Aorta (tissue), 5 donors: ENCODE measurements around the gene CDH24. TPM values are rescaled to one million over a fixed set of nuclear protein-coding genes. Genes with fewer than 3 reads are reported as not detected.
A peak's percentile ranks its signal among the peaks of the same experiment; 100 is the strongest.

Experiments used
- ATAC-seq: fragments of 200-7000 bp; cut with Tn5 transposase; one replicate; pipeline ENCODE4 v1.9.1; 2022; ENCODE audit warnings: moderate library complexity; ENCODE audit not compliant: low FRiP score
- DNase-seq, 2 donors: peaks; one replicate each; pipeline ENCODE4 v3.0.0-alpha.2; 2020
- H3K27ac ChIP-seq, 2 donors: one replicate each; pipeline ENCODE4 v1.5.1; 2013; ENCODE audit warnings: low read length in 2 of 2, mild to moderate bottlenecking in 2 of 2, moderate library complexity in 2 of 2, control low read depth in 1 of 2, inconsistent platforms in 1 of 2, low read depth in 1 of 2
- H3K27me3 ChIP-seq, 2 donors: one replicate each; pipeline ENCODE4 v1.6.1; 2013; ENCODE audit warnings: control low read depth in 1 of 2, low read length in 1 of 2, mild to moderate bottlenecking in 1 of 2, moderate library complexity in 1 of 2; ENCODE audit not compliant: insufficient read depth in 2 of 2, control insufficient read depth in 1 of 2
- H3K36me3 ChIP-seq, 2 donors: one replicate each; pipeline ENCODE4 v1.6.1; 2013; ENCODE audit warnings: control low read depth in 1 of 2, low read length in 1 of 2, mild to moderate bottlenecking in 1 of 2; ENCODE audit not compliant: insufficient read depth in 2 of 2, control insufficient read depth in 1 of 2
- H3K4me1 ChIP-seq, 2 donors: one replicate each; pipeline ENCODE4 v1.6.1; 2013; ENCODE audit warnings: low read length in 2 of 2, control low read depth in 1 of 2, mild to moderate bottlenecking in 1 of 2, moderate library complexity in 1 of 2; ENCODE audit not compliant: insufficient read depth in 2 of 2, control insufficient read depth in 1 of 2
- H3K4me3 ChIP-seq, 2 donors: one replicate each; pipeline ENCODE4 v1.5.1; 2013; ENCODE audit warnings: low read length in 2 of 2, control low read depth in 1 of 2, mild to moderate bottlenecking in 1 of 2
- H3K9me3 ChIP-seq: one replicate; pipeline ENCODE4 v1.6.1; 2013; ENCODE audit warnings: mild to moderate bottlenecking, low read length; ENCODE audit not compliant: control insufficient read depth
- WGBS, 2 donors: extraction: QIAGEN DNeasy Blood & Tissue Kit; methylation state at CpG; one replicate each; pipeline ENCODE4 v1.1.7; 2013; 5-methylcytosine and 5-hydroxymethylcytosine counted together
- intact Hi-C, 2 donors: fragments of 100-400 bp; cut with DNase I; formaldehyde crosslinking; loops; one replicate each; pipeline versions ENCODE4 v1.14.2 to v1.15.0; 2022
- polyA plus RNA-seq, 2 donors: library from polyadenylated mRNA; stranded (reverse); fragments of 200-250 nt; gene quantifications; one replicate each; pipeline ENCODE4 v1.2.3, GENCODE V29; 2013
- total RNA-seq, 2 donors: library from RNA; stranded (reverse); fragmentation: NEBNext Ultra II Directional; extraction: Animal tissue kit (Norgen Biotek cat#: 25700); gene quantifications; one replicate each; pipeline ENCODE4 v1.2.1, GENCODE V29; 2021
- donor health status: healthy with polysubstance abuse.
- donor health status: Bipolar disorder and iron deficiency.
- donor health status: DM: no; HTN: no; CAD: no.
- donor health status: DM: no; HTN: no; CAD: no.
- donor health status: DM: yes; HTN: yes; CAD: no.

Gene CDH24
- total and polyA plus RNA-seq, 4 donors, result 3.4 to 11.4 (median 4.1) TPM; not detected in 1

GRCh38 chr14:23033801-23034497 lies 23.4 kb downstream of the CDH24 start:
- H3K36me3 ChIP-seq, result peaks cover 0 to 3% of the 10 kb centered on the region in 2 donors
- peak overlapping the region; percentile 66 to 96 for H3K27ac ChIP-seq
- peak; percentile 4 for ATAC-seq
- no peaks in the 10 kb centered on the region for H3K27me3 ChIP-seq
- H3K4me3 ChIP-seq, result peak overlapping the region; percentile 93 to 94
- DNase-seq, result peak in 1 of 2 donors; percentile 21
- intact Hi-C loops, result no loop called here
- 35 to 39% methylated on average over 17 of the region's 17 CpGs for WGBS, 2 donors
- no peaks in the 10 kb centered on the region for H3K9me3 ChIP-seq
- H3K4me1 ChIP-seq, result peaks cover 0 to 3% of the 10 kb centered on the region in 2 donors

DNA sequence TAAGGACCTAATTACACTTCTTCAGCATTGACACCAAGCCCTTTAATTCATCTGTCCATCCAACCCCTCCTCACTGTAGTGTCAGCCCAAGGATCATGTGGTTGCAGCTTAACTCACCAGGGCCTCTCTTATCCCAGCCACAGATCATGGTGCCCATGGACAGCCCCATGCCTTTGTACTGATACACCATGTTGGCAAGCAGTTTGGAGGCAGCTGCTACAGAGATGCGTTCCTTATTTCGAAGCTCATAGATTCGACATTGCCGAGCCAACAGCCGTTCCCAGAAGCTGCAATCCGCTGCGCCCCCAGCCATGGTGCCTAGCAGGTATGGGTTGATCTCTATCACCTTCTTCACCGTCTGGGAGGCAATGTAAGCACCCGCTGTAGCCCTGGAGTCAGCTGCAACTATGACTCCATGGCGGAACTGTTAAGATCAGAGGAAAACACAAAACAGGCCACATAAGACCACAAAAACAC lies 24.0 kb downstream of the CDH24 start:
- intact Hi-C loops, result no loop called here
- H3K9me3 ChIP-seq, result no peaks in the 10 kb centered on the region
- H3K36me3 ChIP-seq, result peaks cover 0 to 3% of the 10 kb centered on the region in 2 donors
- DNase-seq (peak in 1 of 2 donors; percentile 60), ATAC-seq (no peak)
- no peak overlapping the region for H3K27ac ChIP-seq
- no peak overlapping the region for H3K4me3 ChIP-seq
- WGBS, 2 donors, result 94 to 95% methylated on average over 10 of the region's 10 CpGs
- peaks cover 0 to 3% of the 10 kb centered on the region in 2 donors for H3K4me1 ChIP-seq
- H3K27me3 ChIP-seq, result no peaks in the 10 kb centered on the region

DNA sequence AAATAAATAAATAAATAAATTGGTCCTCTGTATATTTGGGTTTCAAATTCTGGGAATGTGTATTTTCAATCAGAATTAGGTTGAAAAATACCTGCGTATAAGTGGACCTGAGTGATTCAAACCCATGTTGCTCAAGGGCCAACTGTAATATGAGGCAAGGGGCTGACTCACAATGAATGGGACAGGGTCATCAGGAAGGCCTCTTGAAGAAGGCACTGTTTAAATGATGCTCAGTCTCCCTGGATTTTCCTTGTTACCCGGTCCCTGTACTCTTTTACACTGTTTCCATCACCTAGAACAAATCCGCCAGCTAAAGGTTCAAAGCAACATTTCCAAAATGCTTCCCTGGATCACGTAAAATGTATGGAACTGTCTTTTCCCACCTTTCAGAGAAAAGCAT lies 26.4 kb downstream of the CDH24 start:
- H3K4me1 ChIP-seq, result peaks cover 0 to 3% of the 10 kb centered on the region in 2 donors
- H3K9me3 ChIP-seq, result no peaks in the 10 kb centered on the region
- intact Hi-C loops, result no loop called here
- H3K27ac ChIP-seq, result no peak overlapping the region
- no peak overlapping the region for H3K4me3 ChIP-seq
- no peaks in the 10 kb centered on the region for H3K27me3 ChIP-seq
- ATAC-seq, result no peak
- peaks cover 0 to 4% of the 10 kb centered on the region in 2 donors for H3K36me3 ChIP-seq
- DNase-seq, result no peak
- WGBS, 2 donors, result 95 to 96% methylated on average over 4 of the region's 4 CpGs

GRCh38 chr14:23028799-23029198 lies 28.5 kb downstream of the CDH24 start:
- DNase-seq, result no peak
- H3K36me3 ChIP-seq, result peaks cover 0 to 6% of the 10 kb centered on the region in 2 donors
- H3K27ac ChIP-seq, result no peak overlapping the region
- H3K4me1 ChIP-seq, result peaks cover 0 to 2% of the 10 kb centered on the region in 2 donors
- no peaks in the 10 kb centered on the region for H3K9me3 ChIP-seq
- H3K27me3 ChIP-seq, result no peaks in the 10 kb centered on the region
- H3K4me3 ChIP-seq, result no peak overlapping the region
- intact Hi-C loops, result no loop called here
- no peak for ATAC-seq
- 75 to 81% methylated on average over 2 of the region's 2 CpGs for WGBS, 2 donors

DNA sequence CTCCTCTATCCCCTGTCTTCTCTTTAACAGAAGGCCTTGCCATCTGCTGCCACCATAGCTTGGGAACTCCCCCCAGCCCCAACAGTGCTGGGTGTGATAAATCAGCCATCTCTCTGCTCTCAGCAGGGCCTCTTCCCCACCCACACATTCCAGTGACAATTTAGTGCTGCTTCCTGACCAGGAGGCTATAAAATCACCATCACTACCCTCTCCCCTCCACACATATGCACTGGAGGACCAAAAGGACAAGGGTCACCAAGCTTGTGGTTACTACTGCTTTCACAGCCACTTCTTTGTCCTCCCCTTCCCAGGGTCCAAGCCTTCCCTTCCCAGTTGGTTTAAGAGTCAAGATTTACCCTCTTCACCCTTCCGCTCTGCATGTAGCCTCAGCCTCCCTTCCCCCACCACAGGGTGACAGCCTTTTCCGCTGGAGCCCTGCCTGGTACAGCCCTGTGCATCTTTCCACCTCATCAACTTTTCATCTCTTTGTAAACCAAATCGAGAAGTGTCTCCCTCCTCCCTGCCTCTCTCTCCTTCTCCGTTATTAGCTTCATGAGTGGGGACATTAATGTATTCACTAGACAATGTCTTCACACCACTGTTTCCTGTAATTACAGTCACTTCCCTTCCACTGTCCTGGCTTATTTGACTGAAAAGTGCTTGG lies 32.0 kb downstream of the CDH24 start:
- Histone ChIP-seq H3K36me3 (peaks cover 0 to 3% of the 10 kb centered on the region in 2 donors), H3K27ac (no peak overlapping the region), H3K4me1 (no peaks in the 10 kb centered on the region), H3K4me3 (no peak overlapping the region), H3K9me3 (no peaks in the 10 kb centered on the region), H3K27me3 (no peaks in the 10 kb centered on the region)
- WGBS, 2 donors, result 58 to 63% methylated on average over 4 of the region's 4 CpGs
- intact Hi-C loops, result no loop called here
- ATAC-seq (no peak), DNase-seq (no peak)

DNA sequence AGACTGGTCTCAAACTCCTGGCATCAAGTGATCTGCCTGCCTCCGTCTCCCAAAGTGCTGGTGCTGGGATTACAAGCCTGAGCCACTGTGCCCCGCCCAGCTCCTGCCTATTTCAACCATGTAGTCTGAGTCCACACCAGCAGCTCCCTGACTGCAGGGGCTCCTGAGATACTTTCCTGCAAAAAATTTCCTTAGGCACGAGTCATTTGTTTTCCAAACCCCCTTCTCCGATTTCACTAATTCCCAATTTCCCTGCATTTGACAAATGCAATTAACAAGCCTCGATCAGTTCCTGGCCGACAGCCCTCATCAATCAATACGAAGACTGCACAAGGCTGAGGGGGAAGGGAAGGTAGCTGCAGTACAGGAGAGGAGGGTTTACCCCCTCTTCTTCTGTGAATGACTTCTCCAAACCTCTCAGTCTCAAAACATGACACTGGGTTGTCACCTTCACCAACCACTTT lies 32.7 kb downstream of the CDH24 start:
- H3K27ac ChIP-seq, result no peak overlapping the region
- H3K36me3 ChIP-seq, result peaks cover 0 to 3% of the 10 kb centered on the region in 2 donors
- H3K4me1 ChIP-seq, result no peaks in the 10 kb centered on the region
- H3K4me3 ChIP-seq, result no peak overlapping the region
- DNase-seq (no peak), ATAC-seq (no peak)
- no peaks in the 10 kb centered on the region for H3K27me3 ChIP-seq
- intact Hi-C loops, result no loop called here
- no peaks in the 10 kb centered on the region for H3K9me3 ChIP-seq
- WGBS, 2 donors, result 60 to 68% methylated on average over 7 of the region's 7 CpGs

GRCh38 chr14:23023795-23024152 lies 33.5 kb downstream of the CDH24 start:
- no peak for DNase-seq
- Histone ChIP-seq H3K36me3 (peaks cover 0 to 3% of the 10 kb centered on the region in 2 donors), H3K4me1 (no peaks in the 10 kb centered on the region), H3K4me3 (no peak overlapping the region), H3K27ac (no peak overlapping the region), H3K27me3 (no peaks in the 10 kb centered on the region), H3K9me3 (no peaks in the 10 kb centered on the region)
- WGBS, 2 donors, result 88 to 89% methylated on average over 2 of the region's 2 CpGs
- ATAC-seq, result no peak
- intact Hi-C loops, result no loop called here

DNA sequence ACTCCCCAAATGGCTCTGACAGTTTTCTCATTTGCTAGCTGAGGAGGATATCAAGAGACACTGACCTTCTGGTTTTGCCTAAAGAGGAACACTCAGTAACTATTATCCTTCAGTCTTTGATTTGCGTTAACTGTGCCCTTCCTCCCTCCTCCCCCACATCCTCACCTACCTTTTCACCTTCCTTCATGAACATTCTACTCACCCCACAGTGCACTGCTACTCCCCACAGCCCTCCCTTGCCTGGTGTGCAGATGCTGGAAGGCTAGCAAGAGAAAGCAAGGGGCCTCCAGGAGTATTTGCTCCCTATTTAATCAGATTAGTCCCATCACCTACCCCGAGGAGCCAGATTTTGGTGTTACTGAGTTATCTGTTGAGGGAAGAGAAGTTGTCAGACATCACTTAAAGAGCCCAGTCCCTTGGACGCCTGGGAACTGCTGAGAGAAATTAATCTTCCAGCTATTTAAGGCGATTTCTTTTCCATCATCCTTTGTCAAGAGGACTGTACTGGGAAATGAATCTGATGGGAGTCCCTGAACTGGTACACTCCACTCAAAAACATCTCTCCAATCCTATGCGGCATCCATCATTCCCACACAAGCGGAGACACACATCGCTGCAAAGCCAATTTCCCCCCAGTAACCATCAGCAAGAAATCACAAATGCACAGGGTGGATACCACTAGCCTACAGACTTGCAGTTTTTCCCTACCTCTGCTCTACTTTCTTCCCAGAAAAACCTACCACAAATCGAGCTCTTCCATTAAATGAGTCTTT lies 34.1 kb downstream of the CDH24 start:
- H3K9me3 ChIP-seq, result no peaks in the 10 kb centered on the region
- H3K4me1 ChIP-seq, result no peaks in the 10 kb centered on the region
- 60 to 70% methylated on average over 8 of the region's 8 CpGs for WGBS, 2 donors
- peaks cover 0 to 3% of the 10 kb centered on the region in 2 donors for H3K36me3 ChIP-seq
- no peak overlapping the region for H3K4me3 ChIP-seq
- no peaks in the 10 kb centered on the region for H3K27me3 ChIP-seq
- intact Hi-C loops, result no loop called here
- ATAC-seq (no peak), DNase-seq (no peak)
- no peak overlapping the region for H3K27ac ChIP-seq
